BLaER1 treated with 17β-estradiol and CSF1 and Interleukin-3, amounts not matched to agents 10 nM and 100 nM (cell line): ENCODE data around the gene SHROOM4.

Experiments
- H3K27ac ChIP-seq, 11 experiments: shearing (Covaris generic); formaldehyde crosslinking; 2 replicates each; pipeline ENCODE4 v1.8.1; 2022
- H3K27me3 ChIP-seq, 11 experiments: shearing (Covaris generic); formaldehyde crosslinking; 2 replicates each; pipeline ENCODE4 v1.8.1; 2022
- H3K36me3 ChIP-seq, 11 experiments: shearing (Covaris generic); formaldehyde crosslinking; 2 replicates each; pipeline ENCODE4 v1.8.1; 2022
- H3K4me1 ChIP-seq, 10 experiments: shearing (Covaris generic); formaldehyde crosslinking; 2 replicates each; pipeline ENCODE4 v1.8.1; 2022
- H3K4me2 ChIP-seq, 11 experiments: shearing (Covaris generic); formaldehyde crosslinking; 2 replicates each; pipeline ENCODE4 v1.8.1; 2022
- H3K4me3 ChIP-seq, 10 experiments: shearing (Covaris generic); formaldehyde crosslinking; 2 replicates each; pipeline ENCODE4 v1.8.1; 2022
- H3K9ac ChIP-seq, 11 experiments: shearing (Covaris generic); formaldehyde crosslinking; 2 replicates each; pipeline ENCODE4 v1.8.1; 2022
- H3K9me3 ChIP-seq, 11 experiments: shearing (Covaris generic); formaldehyde crosslinking; replicated peaks in 1 of 11; 2 replicates each; pipeline ENCODE4 v1.8.1; 2022
- H4K20me1 ChIP-seq, 11 experiments: shearing (Covaris generic); formaldehyde crosslinking; 2 replicates each; pipeline ENCODE4 v1.8.1; 2022
- Cebpa-rat ChIP-seq, 11 experiments: shearing (Covaris generic); IDR thresholded peaks; 2 replicates each; pipeline ENCODE4 v1.8.1; 2022

Gene SHROOM4

DNA sequence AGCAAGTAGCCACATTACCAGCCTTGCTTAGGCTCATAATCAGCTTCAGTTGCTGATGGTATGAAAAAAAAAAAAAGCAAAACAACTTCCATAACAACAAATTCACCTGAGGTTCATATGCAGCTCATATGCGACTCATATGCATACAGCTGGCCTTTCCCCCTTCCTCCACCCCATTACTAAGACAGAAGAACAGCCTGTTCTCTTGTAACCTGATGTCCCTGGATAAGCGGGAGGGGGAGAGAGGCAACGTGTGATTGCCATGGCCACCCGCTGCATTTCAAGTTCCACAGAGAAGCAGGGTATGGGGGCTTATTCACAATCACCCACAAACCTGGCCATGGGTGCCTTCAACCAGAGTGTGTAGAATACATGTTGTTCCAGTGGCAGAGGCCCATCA is 248.3 kb downstream of the SHROOM4 start:
- no peak overlapping the region for H3K4me2 ChIP-seq
- no peak overlapping the region for H3K4me3 ChIP-seq
- peaks cover 0 to 22% (median 0%) of the 10 kb centered on the region in 11 experiments; a peak in 4 of 22 replicates for H3K9me3 ChIP-seq
- H3K4me1 ChIP-seq = no peaks in the 10 kb centered on the region
- H3K27me3 ChIP-seq = peaks cover 59 to 94% (median 88%) of the 10 kb centered on the region in 11 experiments
- H4K20me1 ChIP-seq = no peaks in the 10 kb centered on the region
- H3K36me3 ChIP-seq = no peaks in the 10 kb centered on the region
- no peak overlapping the region for H3K9ac ChIP-seq
- no peak overlapping the region for H3K27ac ChIP-seq
- TF ChIP-seq Cebpa-rat (IDR thresholded peaks at IDR 0.05) = no peak
